OCI-LY7 (cell line): ENCODE measurements around the gene EXOC6B. TPM values are rescaled to one million over a fixed set of nuclear protein-coding genes. Genes with fewer than 3 reads are reported as not detected.

ENCODE experiments used
- BruUV-seq: library from RNA; stranded (reverse); fragments of 400-500 nt; replicated peaks from 2 replicates; lab custom pipeline; 2021; lab: Mats Ljungman, UMichigan
- CTCF ChIA-PET: fragments of 300-600 bp; sonication (Branson Sonifier 250); formaldehyde crosslinking; loops from one replicate; lab custom pipeline; 2022; ENCODE audit warnings: antibody characterized with exemption; ENCODE audit not compliant: unreplicated experiment; lab: Charles Lee
- POLR2A ChIA-PET: fragments of 300-600 bp; sonication (Branson Sonifier 250); formaldehyde crosslinking; loops from one replicate; lab custom pipeline; 2022; ENCODE audit warnings: antibody characterized with exemption; lab: Charles Lee
- DNase-seq: peaks from one replicate; pipeline ENCODE4 v3.0.0-alpha.2; 2015; ENCODE audit warnings: low spot score
- H2AFZ ChIP-seq: fragments of 200-600 bp; sonication (generic), shearing (Covaris generic); 2 replicates; pipeline ENCODE4 v1.6.1; 2014; ENCODE audit warnings: mild to moderate bottlenecking, antibody characterized with exemption, low read length, moderate library complexity
- H3K27ac ChIP-seq: fragments of 200-600 bp; sonication (generic); 2 replicates; pipeline ENCODE4 v1.5.1; 2014; ENCODE audit warnings: mixed run types, low read depth, mild to moderate bottlenecking, moderate library complexity, low read length, inconsistent platforms; ENCODE audit not compliant: poor library complexity, severe bottlenecking
- H3K36me3 ChIP-seq: fragments of 200-600 bp; sonication (generic); 2 replicates; pipeline ENCODE4 v1.6.1; 2014; ENCODE audit warnings: mild to moderate bottlenecking, antibody characterized with exemption, low read length, moderate library complexity, mixed read lengths; ENCODE audit not compliant: insufficient read depth
- H3K4me1 ChIP-seq: fragments of 200-600 bp; sonication (generic); 2 replicates; pipeline ENCODE4 v1.5.1; 2014; ENCODE audit warnings: mild to moderate bottlenecking, low read length; ENCODE audit not compliant: insufficient read depth, poor library complexity, severe bottlenecking
- H3K4me2 ChIP-seq: fragments of 200-600 bp; sonication (generic); 2 replicates; pipeline ENCODE4 v1.6.1; 2014; ENCODE audit warnings: mild to moderate bottlenecking, low read length
- H3K4me3 ChIP-seq: fragments of 200-600 bp; sonication (generic); 2 replicates; pipeline ENCODE4 v1.5.1; 2014; ENCODE audit warnings: mild to moderate bottlenecking, low read depth, low read length; ENCODE audit not compliant: poor library complexity, severe bottlenecking
- H3K79me2 ChIP-seq: fragments of 200-600 bp; sonication (generic); 2 replicates; pipeline ENCODE4 v1.6.1; 2016; ENCODE audit warnings: low read depth, mild to moderate bottlenecking, low read length, moderate library complexity, mixed read lengths; ENCODE audit not compliant: insufficient read depth
- H3K9me2 ChIP-seq: fragments of 200-600 bp; sonication (generic); 2 replicates; pipeline ENCODE4 v1.6.1; 2016; ENCODE audit warnings: mild to moderate bottlenecking, low read length, mixed read lengths; ENCODE audit not compliant: insufficient read depth
- H3K9me3 ChIP-seq: fragments of 200-600 bp; sonication (generic); 2 replicates; pipeline ENCODE4 v1.6.1; 2014; ENCODE audit warnings: mild to moderate bottlenecking, mixed run types, low read length, mixed read lengths
- H4K20me1 ChIP-seq: fragments of 200-600 bp; sonication (generic); 2 replicates; pipeline ENCODE4 v1.6.1; 2014; ENCODE audit warnings: mild to moderate bottlenecking, antibody characterized with exemption, low read length, moderate library complexity, mixed read lengths; ENCODE audit not compliant: insufficient read depth
- CTCF ChIP-seq: fragments of 200-600 bp; sonication (generic); conservative IDR thresholded peaks from 2 replicates; pipeline ENCODE4 v1.5.1; 2014; ENCODE audit warnings: mild to moderate bottlenecking, antibody characterized with exemption, low read length, moderate library complexity, mixed read lengths
- EZH2phosphoT487 ChIP-seq: fragments of 200-600 bp; sonication (generic); IDR thresholded peaks from 2 replicates; pipeline ENCODE4 v1.6.1; 2018; ENCODE audit warnings: low read depth, borderline replicate concordance, mild to moderate bottlenecking, mixed run types, antibody characterized with exemption, low read length, moderate library complexity, mixed read lengths
- intact Hi-C: fragments of 100-400 bp; cut with micrococcal nuclease; formaldehyde crosslinking; loops from one replicate; pipeline ENCODE4 v1.10.0; 2022; ENCODE audit not compliant: unreplicated experiment
- total RNA-seq, 2 experiments: library from RNA; depleted of rRNA in 1 of 2; stranded (reverse); fragments of >200 nt in 1 of 2; shearing (Covaris generic) in 1 of 2; gene quantifications; 2 replicates each; pipeline ENCODE4 v1.2.3, GENCODE V29; 2014 to 2022

The EXOC6B gene
- total RNA-seq, 2 experiments from 2014 or later = 5.1 TPM; not detected in 1

- Histone ChIP-seq H3K9me3 (no peaks in the 10 kb centered on the region), H3K4me2 (no peak overlapping the region), H3K36me3 (no peaks in the 10 kb centered on the region), H3K4me3 (no peak overlapping the region), H4K20me1 (no peaks in the 10 kb centered on the region), H2AFZ (no peak overlapping the region), H3K9me2 (no peaks in the 10 kb centered on the region), H3K27ac (no peak overlapping the region), H3K4me1 (no peaks in the 10 kb centered on the region), H3K79me2 (no peaks in the 10 kb centered on the region)
- DNase-seq = no peak
- CTCF ChIA-PET = no interaction called here
- BruUV-seq = no TSS peak
- intact Hi-C loops = no loop called here
- TF ChIP-seq CTCF (no peak), EZH2phosphoT487 (no peak)
- POLR2A ChIA-PET = no interaction called here
Observed at GRCh38 chr2:72148003-72148836, 677.6 kb downstream of the EXOC6B start.

GRCh38 chr2:72147303-72147971 lies 678.4 kb downstream of the EXOC6B start, which contains the start of gene CYP26B1:
TSS of gene CYP26B1 (minus strand) at chr2:72147862. CDS start at chr2:72147834, 28 bp downstream.
- ChIA-PET CTCF (no interaction called here), POLR2A (no interaction called here)
- Histone ChIP-seq H3K9me2 (no peaks in the 10 kb centered on the region), H3K4me2 (no peak within 1 kb of the TSS), H3K36me3 (no peaks in the 10 kb centered on the region), H3K4me1 (no peaks in the 10 kb centered on the region), H3K4me3 (no peak within 1 kb of the TSS), H3K79me2 (no peaks in the 10 kb centered on the region), H3K27ac (no peak within 1 kb of the TSS), H3K9me3 (no peaks in the 10 kb centered on the region), H4K20me1 (no peaks in the 10 kb centered on the region), H2AFZ (no peak within 1 kb of the TSS)
- intact Hi-C loops = no loop called here
- TF ChIP-seq EZH2phosphoT487 = no peak
- TF ChIP-seq CTCF = no peak
- DNase-seq = no peak
- BruUV-seq = no TSS peak
